HepG2 (cell line): ENCODE measurements around the gene TBC1D5. TPM values are rescaled to one million over a fixed set of nuclear protein-coding genes. Genes with fewer than 3 reads are reported as not detected.
A peak's percentile ranks its signal among the peaks of the same experiment; 100 is the strongest.

Source experiments
- ARID2 ChIP-seq: sonication (generic); formaldehyde crosslinking; IDR thresholded peaks from 2 replicates; pipeline ENCODE4 v1.8.1; 2022; ENCODE audit warnings: mild to moderate bottlenecking, missing genetic modification reagents, borderline replicate concordance
- CHD2 ChIP-seq: IDR thresholded peaks from 2 replicates; pipeline ENCODE4 v1.6.1; 2011; ENCODE audit warnings: low read depth, low read length, improper control_type of control experiment
- DPF2 ChIP-seq: sonication (generic); formaldehyde crosslinking; IDR thresholded peaks from 2 replicates; pipeline ENCODE4 v1.4.0; 2020; ENCODE audit warnings: mild to moderate bottlenecking, low read depth, missing genetic modification reagents, borderline replicate concordance
- FOSL2 ChIP-seq: sonication (generic); formaldehyde crosslinking; IDR thresholded peaks from 2 replicates; pipeline ENCODE4 v1.4.0; 2020; ENCODE audit warnings: missing genetic modification reagents
- HNRNPH1 ChIP-seq: fragments of 200-400 bp; formaldehyde crosslinking; optimal IDR thresholded peaks from 2 replicates; pipeline ENCODE3; 2017; ENCODE audit warnings: mild to moderate bottlenecking, low read depth, low read length
- HOXA9 ChIP-seq: sonication (generic); formaldehyde crosslinking; IDR thresholded peaks from 2 replicates; pipeline ENCODE4 v1.8.1; 2022; ENCODE audit warnings: missing genetic modification reagents, mild to moderate bottlenecking, moderate library complexity, borderline replicate concordance
- KIAA2018 ChIP-seq: sonication (generic); formaldehyde crosslinking; IDR thresholded peaks from 2 replicates; pipeline ENCODE4 v1.5.0; 2020; ENCODE audit warnings: mild to moderate bottlenecking, missing genetic modification reagents, borderline replicate concordance
- KLF16 ChIP-seq, 2 experiments: sonication (generic) in 1 of 2; formaldehyde crosslinking in 1 of 2; IDR thresholded peaks; 2 replicates each; pipeline versions ENCODE4 v1.6.1 to v1.8.0; 2016 to 2023; ENCODE audit warnings: missing genetic modification reagents in 2 of 2, missing compliant biosample characterization in 1 of 2
- KMT2B ChIP-seq: IDR thresholded peaks from 2 replicates; pipeline ENCODE4 v1.6.1; 2016; ENCODE audit warnings: missing genetic modification reagents, missing compliant biosample characterization
- MTF1 ChIP-seq: sonication (generic); formaldehyde crosslinking; IDR thresholded peaks from 2 replicates; pipeline ENCODE4 v1.5.0; 2020; ENCODE audit warnings: missing genetic modification reagents
- NCOA1 ChIP-seq: sonication (generic); formaldehyde crosslinking; IDR thresholded peaks from 2 replicates; pipeline ENCODE4 v1.9.0; 2021; ENCODE audit warnings: missing genetic modification reagents
- POLR2A ChIP-seq, 2 experiments: IDR thresholded peaks; 2 replicates each; pipeline ENCODE4 v1.6.1; 2011; ENCODE audit warnings: low read depth in 2 of 2, low read length in 2 of 2, mild to moderate bottlenecking in 1 of 2, moderate library complexity in 1 of 2; ENCODE audit not compliant: insufficient read depth in 1 of 2
- SP5 ChIP-seq: IDR thresholded peaks from 2 replicates; pipeline ENCODE4 v1.6.1; 2016; ENCODE audit warnings: low read depth, borderline replicate concordance
- SSRP1 ChIP-seq: IDR thresholded peaks from 2 replicates; pipeline ENCODE4 v1.6.1; 2016; ENCODE audit warnings: control low read depth
- ZBTB21 ChIP-seq: sonication (generic); formaldehyde crosslinking; IDR thresholded peaks from 2 replicates; pipeline ENCODE4 v1.4.0; 2020; ENCODE audit warnings: missing genetic modification reagents
- ZFP1 ChIP-seq: IDR thresholded peaks from 2 replicates; pipeline ENCODE4 v1.6.1; 2016
- ZFP36 ChIP-seq: fragments of 150-350 bp; IDR thresholded peaks from 2 replicates; pipeline ENCODE4 v1.6.1; 2018; ENCODE audit warnings: borderline replicate concordance, low read length, low read depth; ENCODE audit not compliant: partially characterized antibody
- ZNF235 ChIP-seq: sonication (generic); formaldehyde crosslinking; IDR thresholded peaks from 2 replicates; pipeline ENCODE4 v1.8.1; 2023; ENCODE audit warnings: mild to moderate bottlenecking, missing genetic modification reagents, borderline replicate concordance
- ZNF546 ChIP-seq: sonication (generic); formaldehyde crosslinking; conservative IDR thresholded peaks from 2 replicates; pipeline ENCODE4 v1.8.1; 2023; ENCODE audit warnings: mild to moderate bottlenecking, missing genetic modification reagents
- ZNF790 ChIP-seq: sonication (generic); formaldehyde crosslinking; IDR thresholded peaks from 2 replicates; pipeline ENCODE4 v1.8.0; 2022; ENCODE audit warnings: missing genetic modification reagents, mild to moderate bottlenecking, borderline replicate concordance
- ZNF792 ChIP-seq: IDR thresholded peaks from 2 replicates; pipeline ENCODE4 v1.6.1; 2016
- polyA plus RNA-seq, 8 experiments: library from polyadenylated mRNA; depleted of rRNA in 3 of 8; stranded (reverse) in 7 of 8; unstranded in 1 of 8; fragments of >200 nt; fragmentation: Illumina TruSeq in 4 of 8; extraction: Trizol in 4 of 8; gene quantifications; 2 replicates each; pipeline versions ENCODE4 v1.2.1 to v1.2.3, GENCODE V29; 2011 to 2016; ENCODE audit warnings: low read depth in 4 of 8, missing spikeins in 1 of 8, mixed read lengths in 1 of 8; ENCODE audit not compliant: insufficient read depth in 1 of 8
- total RNA-seq, 5 experiments: library from RNA; depleted of rRNA; stranded (reverse); fragments of >200 nt; fragmentation: Illumina TruSeq; extraction: Trizol; gene quantifications; 2 replicates each; pipeline ENCODE4 v1.2.3, GENCODE V29; 2016; ENCODE audit warnings: low read depth in 1 of 5

TBC1D5 gene
- total and polyA plus RNA-seq, 2 of the 13 experiments (the other 11 are each of a cell fraction or from before 2014, with no cell fraction given): 19.2 to 33.3 TPM

- no peak for TF ChIP-seq KIAA2018
- no peak for TF ChIP-seq MTF1
- peak; percentile 21; the same call in 1 of the 2 replicates for TF ChIP-seq ZBTB21 (CRISPR knock-in tag)
- no peak for TF ChIP-seq HOXA9 (CRISPR knock-in tag)
- TF ChIP-seq ZNF235: no peak
- TF ChIP-seq ARID2 (CRISPR knock-in tag): peak; percentile 79; the same call in 1 of the 2 replicates
- TF ChIP-seq SSRP1: no peak
- TF ChIP-seq DPF2: no peak
- TF ChIP-seq CHD2: no peak
- no peak for TF ChIP-seq HNRNPH1
- no peak for TF ChIP-seq ZFP36
- peak; percentile 22; the same call in 1 of the 2 replicates for TF ChIP-seq ZNF546 (CRISPR knock-in tag)
- TF ChIP-seq SP5 (CRISPR knock-in tag): no peak
- TF ChIP-seq KLF16 (CRISPR knock-in tag; IDR thresholded peaks at IDR 0.05): peak in 1 of 2 experiments; percentile 54; a peak in 2 of 4 replicates
- TF ChIP-seq POLR2A (IDR thresholded peaks at IDR 0.05; ENCODE audit: insufficient read depth in 1 of 2, low read depth in 2 of 2, low read length in 2 of 2): peak in 1 of 2 experiments; percentile 72; a peak in 2 of 4 replicates
- TF ChIP-seq KMT2B (CRISPR knock-in tag): peak; percentile 30; the same call in 1 of the 2 replicates
- TF ChIP-seq FOSL2: peak; percentile 43; the same call in 1 of the 2 replicates
- peak; percentile 34; the same call in 1 of the 2 replicates for TF ChIP-seq ZNF792
- 0 out of 2 replicates have a peak, but pooled peaks have one; percentile 26 for TF ChIP-seq NCOA1 (CRISPR knock-in tag)
- TF ChIP-seq ZNF790 (CRISPR knock-in tag): no peak
- TF ChIP-seq ZFP1 (CRISPR knock-in tag): no peak; the same call in 1 of the 2 replicates
Measured at GRCh38 chr3:17742880-17743657, 638 bp upstream of the TBC1D5 start (continued).
